Esophagus muscularis mucosa (tissue), 3 donors: ENCODE data around the gene LSMEM2.

Experiments used
- POLR2A ChIP-seq: fragments of 450-650 bp; IDR thresholded peaks from one replicate; pipeline ENCODE4 v1.6.1; 2017; ENCODE audit warnings: antibody characterized with exemption, moderate library complexity, mild to moderate bottlenecking, low read depth
- POLR2AphosphoS5 ChIP-seq, 2 donors: sonication (generic); formaldehyde crosslinking; IDR thresholded peaks; one replicate each; pipeline ENCODE4 v1.6.1; 2017; ENCODE audit warnings: antibody characterized with exemption in 2 of 2
- TF ChIP-seq, protein P1 (sequence below), 3 experiments: fragments of 200-600 bp in 2 of 3; fragments of 450-650 bp in 1 of 3; sonication (generic) in 2 of 3; IDR thresholded peaks; one replicate each; pipeline ENCODE4 v1.5.1; 2017 to 2019; ENCODE audit warnings: antibody characterized with exemption in 3 of 3, mild to moderate bottlenecking in 2 of 3, moderate library complexity in 1 of 3

DNA sequence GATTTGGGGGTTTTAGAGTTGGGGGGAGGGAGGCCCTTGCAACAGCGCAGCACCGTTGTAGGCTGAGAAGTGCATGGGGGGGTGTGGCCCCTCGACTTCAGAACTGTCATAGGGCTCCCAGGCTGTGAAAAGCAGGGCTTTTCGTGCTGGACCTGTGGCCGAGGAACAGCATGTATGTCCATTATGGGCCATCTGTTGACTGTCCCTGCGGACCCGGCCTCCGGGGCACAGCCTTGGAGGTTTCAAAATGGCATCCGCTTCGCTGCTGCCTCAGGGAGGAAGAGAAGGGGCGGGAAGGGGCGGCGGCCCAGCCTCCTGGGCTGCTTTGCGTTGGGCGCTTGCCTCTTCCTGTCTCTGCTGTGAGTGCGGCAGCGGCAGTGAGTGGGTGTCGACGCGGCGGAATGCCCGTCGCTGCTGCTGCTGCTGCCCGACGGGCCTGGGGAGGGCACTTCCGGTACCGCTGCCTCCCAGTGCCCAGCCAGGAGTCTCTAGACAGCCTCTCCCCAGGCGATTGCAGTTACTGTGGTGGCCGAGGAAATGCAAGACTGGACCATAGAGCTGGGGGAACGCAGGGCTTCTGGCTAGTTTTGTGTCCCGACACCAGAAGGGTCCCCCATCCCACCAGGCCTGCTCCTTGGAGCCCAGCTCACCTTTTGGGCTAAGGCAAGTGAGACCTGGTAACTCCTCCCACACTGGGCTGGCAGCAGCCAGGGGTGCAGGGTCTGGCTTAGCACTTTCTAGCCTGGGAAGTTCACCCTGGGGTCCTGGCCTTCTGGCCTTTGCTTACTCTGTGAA, 40.9 kb upstream of the LSMEM2 start:
- TF ChIP-seq, protein P1, sequence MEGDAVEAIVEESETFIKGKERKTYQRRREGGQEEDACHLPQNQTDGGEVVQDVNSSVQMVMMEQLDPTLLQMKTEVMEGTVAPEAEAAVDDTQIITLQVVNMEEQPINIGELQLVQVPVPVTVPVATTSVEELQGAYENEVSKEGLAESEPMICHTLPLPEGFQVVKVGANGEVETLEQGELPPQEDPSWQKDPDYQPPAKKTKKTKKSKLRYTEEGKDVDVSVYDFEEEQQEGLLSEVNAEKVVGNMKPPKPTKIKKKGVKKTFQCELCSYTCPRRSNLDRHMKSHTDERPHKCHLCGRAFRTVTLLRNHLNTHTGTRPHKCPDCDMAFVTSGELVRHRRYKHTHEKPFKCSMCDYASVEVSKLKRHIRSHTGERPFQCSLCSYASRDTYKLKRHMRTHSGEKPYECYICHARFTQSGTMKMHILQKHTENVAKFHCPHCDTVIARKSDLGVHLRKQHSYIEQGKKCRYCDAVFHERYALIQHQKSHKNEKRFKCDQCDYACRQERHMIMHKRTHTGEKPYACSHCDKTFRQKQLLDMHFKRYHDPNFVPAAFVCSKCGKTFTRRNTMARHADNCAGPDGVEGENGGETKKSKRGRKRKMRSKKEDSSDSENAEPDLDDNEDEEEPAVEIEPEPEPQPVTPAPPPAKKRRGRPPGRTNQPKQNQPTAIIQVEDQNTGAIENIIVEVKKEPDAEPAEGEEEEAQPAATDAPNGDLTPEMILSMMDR (IDR thresholded peaks at IDR 0.05) = no peak
- TF ChIP-seq POLR2A (peak; percentile 27), POLR2AphosphoS5 (IDR thresholded peaks at IDR 0.05) (peak; percentile 85 to 88)
